HEK293 (cell line): ENCODE measurements around the gene B3GALNT1.

Experiments
- CTCF ChIA-PET: fragments of 350-600 bp; formaldehyde crosslinking; extraction: SDS; loops from one replicate; lab custom pipeline; 2021; ENCODE audit warnings: antibody characterized with exemption; lab: Yijun Ruan, JAX
- POLR2A ChIA-PET: fragments of 300-600 bp; formaldehyde crosslinking; extraction: SDS; loops from one replicate; lab custom pipeline; 2020; ENCODE audit warnings: antibody characterized with exemption, inconsistent platforms; lab: Yijun Ruan, JAX
- H3K27ac ChIP-seq: fragments of 200-500 bp; sonication (Bioruptor generic); 2 replicates; pipeline ENCODE4 v1.5.1; 2014; ENCODE audit warnings: low read depth, low read length, control low read depth, inconsistent platforms; ENCODE audit errors: extremely low read depth
- H3K36me3 ChIP-seq, 2 experiments: fragments of 200-500 bp in 1 of 2; sonication (Bioruptor generic) in 1 of 2; 1 replicate in 1 of 2; 2 replicates in 1 of 2; pipeline ENCODE4 v1.5.1; 2014 to 2017; ENCODE audit warnings: inconsistent platforms in 2 of 2, low read length in 2 of 2; ENCODE audit not compliant: control insufficient read depth in 2 of 2, insufficient read depth in 1 of 2
- H3K4me1 ChIP-seq: fragments of 200-500 bp; sonication (Bioruptor generic); 2 replicates; pipeline ENCODE4 v1.5.1; 2014; ENCODE audit warnings: mild to moderate bottlenecking, low read length, inconsistent platforms; ENCODE audit not compliant: control insufficient read depth, insufficient read depth
- H3K4me3 ChIP-seq: 2 replicates; pipeline ENCODE4 v1.5.1; 2011; ENCODE audit warnings: low read depth, mild to moderate bottlenecking, control low read depth, low read length, moderate library complexity
- H3K9me3 ChIP-seq: fragments of 200-500 bp; sonication (Bioruptor generic); 2 replicates; pipeline ENCODE4 v1.5.1; 2014; ENCODE audit warnings: low read depth, low read length, inconsistent platforms; ENCODE audit not compliant: control insufficient read depth, insufficient read depth
- GLIS1 ChIP-seq: fragments of 450-650 bp; formaldehyde crosslinking; IDR thresholded peaks from 2 replicates; pipeline ENCODE4 v1.5.1; 2016; ENCODE audit warnings: missing biosample characterization, missing genetic modification characterization
- HOXA7 ChIP-seq: sonication (generic); formaldehyde crosslinking; IDR thresholded peaks from 2 replicates; pipeline ENCODE4 v1.8.1; 2022; ENCODE audit warnings: missing genetic modification reagents, borderline replicate concordance
- KLF1 ChIP-seq: fragments of 450-650 bp; formaldehyde crosslinking; IDR thresholded peaks from 2 replicates; pipeline ENCODE4 v1.5.1; 2016; ENCODE audit warnings: missing biosample characterization, missing genetic modification characterization
- KLF9 ChIP-seq: fragments of 450-650 bp; formaldehyde crosslinking; IDR thresholded peaks from 2 replicates; pipeline ENCODE4 v1.5.1; 2016; ENCODE audit warnings: missing biosample characterization, missing genetic modification characterization, low read depth
- OSR2 ChIP-seq: fragments of 450-650 bp; formaldehyde crosslinking; IDR thresholded peaks from 2 replicates; pipeline ENCODE4 v1.5.1; 2016; ENCODE audit warnings: missing biosample characterization, missing genetic modification characterization
- SP3 ChIP-seq: fragments of 450-650 bp; formaldehyde crosslinking; IDR thresholded peaks from 2 replicates; pipeline ENCODE4 v1.5.1; 2016; ENCODE audit warnings: missing biosample characterization, missing genetic modification characterization
- ZBTB20 ChIP-seq: fragments of 450-650 bp; formaldehyde crosslinking; IDR thresholded peaks from 2 replicates; pipeline ENCODE4 v1.5.1; 2016; ENCODE audit warnings: missing biosample characterization, missing genetic modification characterization
- ZBTB48 ChIP-seq: fragments of 450-650 bp; formaldehyde crosslinking; IDR thresholded peaks from 2 replicates; pipeline ENCODE4 v1.5.1; 2016; ENCODE audit warnings: missing biosample characterization, missing genetic modification characterization
- ZFP3 ChIP-seq: fragments of 450-650 bp; formaldehyde crosslinking; IDR thresholded peaks from 2 replicates; pipeline ENCODE4 v1.5.1; 2016; ENCODE audit warnings: low read depth, missing biosample characterization, missing genetic modification characterization
- ZFP69B ChIP-seq: fragments of 450-650 bp; formaldehyde crosslinking; IDR thresholded peaks from 2 replicates; pipeline ENCODE4 v1.5.1; 2016; ENCODE audit warnings: missing biosample characterization, missing genetic modification characterization
- ZNF16 ChIP-seq: fragments of 450-650 bp; formaldehyde crosslinking; IDR thresholded peaks from 2 replicates; pipeline ENCODE4 v1.5.1; 2016; ENCODE audit warnings: low read depth, missing biosample characterization, missing genetic modification characterization
- ZNF184 ChIP-seq: fragments of 450-650 bp; IDR thresholded peaks from 2 replicates; pipeline ENCODE4 v1.5.1; 2018; ENCODE audit warnings: missing biosample characterization, mild to moderate bottlenecking, missing genetic modification characterization
- ZNF335 ChIP-seq: fragments of 450-650 bp; formaldehyde crosslinking; conservative IDR thresholded peaks from 2 replicates; pipeline ENCODE4 v1.5.1; 2016; ENCODE audit warnings: missing biosample characterization, missing genetic modification characterization
- ZNF473 ChIP-seq: fragments of 450-650 bp; formaldehyde crosslinking; IDR thresholded peaks from 2 replicates; pipeline ENCODE4 v1.5.1; 2017; ENCODE audit warnings: missing biosample characterization, missing genetic modification characterization
- ZNF501 ChIP-seq: fragments of 450-650 bp; formaldehyde crosslinking; IDR thresholded peaks from 2 replicates; pipeline ENCODE4 v1.5.1; 2016; ENCODE audit warnings: missing biosample characterization, missing genetic modification characterization
- ZNF561 ChIP-seq: fragments of 450-650 bp; IDR thresholded peaks from 2 replicates; pipeline ENCODE4 v1.5.1; 2018; ENCODE audit warnings: missing biosample characterization, missing genetic modification characterization, borderline replicate concordance
- ZNF600 ChIP-seq: fragments of 450-650 bp; formaldehyde crosslinking; IDR thresholded peaks from 2 replicates; pipeline ENCODE4 v1.5.1; 2016; ENCODE audit warnings: missing biosample characterization, missing genetic modification characterization
- ZNF677 ChIP-seq: fragments of 450-650 bp; IDR thresholded peaks from 2 replicates; pipeline ENCODE4 v1.5.0; 2018; ENCODE audit warnings: missing biosample characterization, mild to moderate bottlenecking, missing genetic modification characterization, moderate library complexity
- ZNF776 ChIP-seq: fragments of 450-650 bp; formaldehyde crosslinking; IDR thresholded peaks from 2 replicates; pipeline ENCODE4 v1.5.0; 2017; ENCODE audit warnings: missing biosample characterization, missing genetic modification characterization, borderline replicate concordance
- TF ChIP-seq, protein P1 (sequence below): fragments of 450-650 bp; formaldehyde crosslinking; IDR thresholded peaks from 2 replicates; pipeline ENCODE4 v1.5.1; 2016; ENCODE audit warnings: missing biosample characterization, missing genetic modification characterization
- TF ChIP-seq, protein P2 (sequence below): fragments of 450-650 bp; formaldehyde crosslinking; optimal IDR thresholded peaks from 2 replicates; pipeline ENCODE3; 2016; ENCODE audit warnings: missing biosample characterization, mild to moderate bottlenecking, missing genetic modification characterization
- TF ChIP-seq, protein P3 (sequence below): fragments of 450-650 bp; formaldehyde crosslinking; IDR thresholded peaks from 2 replicates; pipeline ENCODE4 v1.5.1; 2016; ENCODE audit warnings: missing biosample characterization, missing genetic modification characterization
- TF ChIP-seq, protein P4 (sequence below): fragments of 450-650 bp; formaldehyde crosslinking; conservative IDR thresholded peaks from 2 replicates; pipeline ENCODE4 v1.5.1; 2016; ENCODE audit warnings: low read depth, missing biosample characterization, missing genetic modification characterization
- TF ChIP-seq, protein P5 (sequence below): fragments of 450-650 bp; formaldehyde crosslinking; IDR thresholded peaks from 2 replicates; pipeline ENCODE4 v1.5.1; 2017; ENCODE audit warnings: missing biosample characterization, missing genetic modification characterization

Gene B3GALNT1, protein sequence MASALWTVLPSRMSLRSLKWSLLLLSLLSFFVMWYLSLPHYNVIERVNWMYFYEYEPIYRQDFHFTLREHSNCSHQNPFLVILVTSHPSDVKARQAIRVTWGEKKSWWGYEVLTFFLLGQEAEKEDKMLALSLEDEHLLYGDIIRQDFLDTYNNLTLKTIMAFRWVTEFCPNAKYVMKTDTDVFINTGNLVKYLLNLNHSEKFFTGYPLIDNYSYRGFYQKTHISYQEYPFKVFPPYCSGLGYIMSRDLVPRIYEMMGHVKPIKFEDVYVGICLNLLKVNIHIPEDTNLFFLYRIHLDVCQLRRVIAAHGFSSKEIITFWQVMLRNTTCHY

DNA sequence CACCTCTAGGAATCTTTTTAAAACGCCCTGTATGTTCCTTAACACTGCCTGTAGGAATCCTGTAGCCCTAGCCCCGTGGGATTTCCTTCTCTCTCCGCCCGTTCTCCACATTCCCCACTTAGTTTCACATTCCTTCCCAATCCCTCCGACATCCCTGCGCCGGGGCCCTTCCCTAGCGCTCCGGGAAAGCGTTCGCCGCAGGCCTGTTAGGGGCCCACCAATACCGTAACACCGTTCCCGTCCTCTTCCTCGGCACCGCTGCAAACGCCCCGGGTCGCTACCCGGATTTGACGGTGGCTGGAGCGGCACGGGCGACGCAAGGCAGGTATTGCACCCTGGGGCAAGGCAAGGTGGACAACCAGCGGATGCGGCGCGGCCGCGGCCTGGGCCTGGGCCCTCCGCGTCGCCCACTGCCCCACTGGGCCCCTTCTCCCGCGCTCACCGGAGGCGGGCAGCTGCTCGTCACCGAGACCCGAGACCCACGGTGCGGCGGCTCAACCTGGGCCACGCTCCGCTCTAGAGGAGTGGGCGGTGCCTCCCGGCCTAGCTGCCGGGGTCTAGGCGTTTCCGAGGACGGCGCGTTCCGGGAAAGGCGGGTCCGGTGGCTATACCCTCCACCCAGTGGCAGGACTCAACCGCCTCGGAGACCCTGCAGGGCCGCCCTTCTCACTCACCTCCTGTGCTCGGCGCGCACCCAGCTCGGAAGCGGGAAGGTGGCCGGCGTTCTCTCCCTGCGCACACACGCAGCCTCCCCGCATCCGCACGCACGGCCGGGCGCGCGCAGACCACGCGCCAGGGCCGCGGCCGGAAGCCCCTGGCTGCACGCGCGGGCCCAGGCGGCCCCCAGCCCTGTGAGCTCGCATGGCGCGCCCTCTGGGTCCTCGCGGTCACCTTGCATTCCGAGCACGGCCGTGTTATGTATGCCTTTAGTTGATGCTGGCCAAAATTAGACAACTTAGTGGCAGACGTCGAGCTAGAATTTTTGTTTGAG, at the start of gene B3GALNT1:
B3GALNT1 (minus strand) TSS at position 789 of the 991 bp plus-strand sequence. CDS start 18,595 bp downstream, outside the sequence.
- POLR2A ChIA-PET = no interaction called here

More for the DNA sequence above, at the start of gene B3GALNT1:
- Histone ChIP-seq H3K27ac (peak within 1 kb of the TSS; percentile 62; the same call in 1 of the 2 replicates), H3K36me3 (no peaks in the 10 kb centered on the region), H3K9me3 (no peaks in the 10 kb centered on the region), H3K4me3 (peak within 1 kb of the TSS; percentile 36), H3K4me1 (no peaks in the 10 kb centered on the region)
- CTCF ChIA-PET = no interaction called here
- peak; percentile 21; the same call in 1 of the 2 replicates for TF ChIP-seq ZNF561
- no peak for TF ChIP-seq HOXA7
- TF ChIP-seq ZFP3 = no peak
- TF ChIP-seq, protein P1, sequence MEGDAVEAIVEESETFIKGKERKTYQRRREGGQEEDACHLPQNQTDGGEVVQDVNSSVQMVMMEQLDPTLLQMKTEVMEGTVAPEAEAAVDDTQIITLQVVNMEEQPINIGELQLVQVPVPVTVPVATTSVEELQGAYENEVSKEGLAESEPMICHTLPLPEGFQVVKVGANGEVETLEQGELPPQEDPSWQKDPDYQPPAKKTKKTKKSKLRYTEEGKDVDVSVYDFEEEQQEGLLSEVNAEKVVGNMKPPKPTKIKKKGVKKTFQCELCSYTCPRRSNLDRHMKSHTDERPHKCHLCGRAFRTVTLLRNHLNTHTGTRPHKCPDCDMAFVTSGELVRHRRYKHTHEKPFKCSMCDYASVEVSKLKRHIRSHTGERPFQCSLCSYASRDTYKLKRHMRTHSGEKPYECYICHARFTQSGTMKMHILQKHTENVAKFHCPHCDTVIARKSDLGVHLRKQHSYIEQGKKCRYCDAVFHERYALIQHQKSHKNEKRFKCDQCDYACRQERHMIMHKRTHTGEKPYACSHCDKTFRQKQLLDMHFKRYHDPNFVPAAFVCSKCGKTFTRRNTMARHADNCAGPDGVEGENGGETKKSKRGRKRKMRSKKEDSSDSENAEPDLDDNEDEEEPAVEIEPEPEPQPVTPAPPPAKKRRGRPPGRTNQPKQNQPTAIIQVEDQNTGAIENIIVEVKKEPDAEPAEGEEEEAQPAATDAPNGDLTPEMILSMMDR (tag by site-specific recombination) = 0 out of 2 replicates have a peak, but pooled peaks have one; percentile 20
- TF ChIP-seq ZBTB20 (tag by site-specific recombination) = peak; percentile 94
- TF ChIP-seq GLIS1 (tag by site-specific recombination) = peak; percentile 12; the same call in 1 of the 2 replicates
- no peak for TF ChIP-seq ZNF16 (tag by site-specific recombination)
- TF ChIP-seq ZNF501 (tag by site-specific recombination) = 0 out of 2 replicates have a peak, but pooled peaks have one; percentile 46
- TF ChIP-seq ZNF184 (tag by site-specific recombination) = no peak
- TF ChIP-seq KLF9 (tag by site-specific recombination) = no peak
- peak; percentile 49; the same call in 1 of the 2 replicates for TF ChIP-seq ZBTB48 (tag by site-specific recombination)
- TF ChIP-seq ZFP69B (tag by site-specific recombination) = peak; percentile 84; the same call in 1 of the 2 replicates
- TF ChIP-seq ZNF677 (tag by site-specific recombination) = no peak
- TF ChIP-seq, protein P2, sequence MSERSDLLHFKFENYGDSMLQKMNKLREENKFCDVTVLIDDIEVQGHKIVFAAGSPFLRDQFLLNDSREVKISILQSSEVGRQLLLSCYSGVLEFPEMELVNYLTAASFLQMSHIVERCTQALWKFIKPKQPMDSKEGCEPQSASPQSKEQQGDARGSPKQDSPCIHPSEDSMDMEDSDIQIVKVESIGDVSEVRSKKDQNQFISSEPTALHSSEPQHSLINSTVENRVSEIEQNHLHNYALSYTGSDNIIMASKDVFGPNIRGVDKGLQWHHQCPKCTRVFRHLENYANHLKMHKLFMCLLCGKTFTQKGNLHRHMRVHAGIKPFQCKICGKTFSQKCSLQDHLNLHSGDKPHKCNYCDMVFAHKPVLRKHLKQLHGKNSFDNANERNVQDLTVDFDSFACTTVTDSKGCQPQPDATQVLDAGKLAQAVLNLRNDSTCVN (tag by site-specific recombination) = peak; percentile 73
- no peak for TF ChIP-seq OSR2 (tag by site-specific recombination)
- TF ChIP-seq, protein P3, sequence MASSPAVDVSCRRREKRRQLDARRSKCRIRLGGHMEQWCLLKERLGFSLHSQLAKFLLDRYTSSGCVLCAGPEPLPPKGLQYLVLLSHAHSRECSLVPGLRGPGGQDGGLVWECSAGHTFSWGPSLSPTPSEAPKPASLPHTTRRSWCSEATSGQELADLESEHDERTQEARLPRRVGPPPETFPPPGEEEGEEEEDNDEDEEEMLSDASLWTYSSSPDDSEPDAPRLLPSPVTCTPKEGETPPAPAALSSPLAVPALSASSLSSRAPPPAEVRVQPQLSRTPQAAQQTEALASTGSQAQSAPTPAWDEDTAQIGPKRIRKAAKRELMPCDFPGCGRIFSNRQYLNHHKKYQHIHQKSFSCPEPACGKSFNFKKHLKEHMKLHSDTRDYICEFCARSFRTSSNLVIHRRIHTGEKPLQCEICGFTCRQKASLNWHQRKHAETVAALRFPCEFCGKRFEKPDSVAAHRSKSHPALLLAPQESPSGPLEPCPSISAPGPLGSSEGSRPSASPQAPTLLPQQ (tag by site-specific recombination) = peak; percentile 92
- TF ChIP-seq ZNF776 = no peak
- peak; percentile 60; the same call in 1 of the 2 replicates for TF ChIP-seq ZNF600 (tag by site-specific recombination)
- TF ChIP-seq ZNF335 = peak; percentile 75
- TF ChIP-seq SP3 (tag by site-specific recombination) = 0 out of 2 replicates have a peak, but pooled peaks have one; percentile 31
- TF ChIP-seq, protein P4, sequence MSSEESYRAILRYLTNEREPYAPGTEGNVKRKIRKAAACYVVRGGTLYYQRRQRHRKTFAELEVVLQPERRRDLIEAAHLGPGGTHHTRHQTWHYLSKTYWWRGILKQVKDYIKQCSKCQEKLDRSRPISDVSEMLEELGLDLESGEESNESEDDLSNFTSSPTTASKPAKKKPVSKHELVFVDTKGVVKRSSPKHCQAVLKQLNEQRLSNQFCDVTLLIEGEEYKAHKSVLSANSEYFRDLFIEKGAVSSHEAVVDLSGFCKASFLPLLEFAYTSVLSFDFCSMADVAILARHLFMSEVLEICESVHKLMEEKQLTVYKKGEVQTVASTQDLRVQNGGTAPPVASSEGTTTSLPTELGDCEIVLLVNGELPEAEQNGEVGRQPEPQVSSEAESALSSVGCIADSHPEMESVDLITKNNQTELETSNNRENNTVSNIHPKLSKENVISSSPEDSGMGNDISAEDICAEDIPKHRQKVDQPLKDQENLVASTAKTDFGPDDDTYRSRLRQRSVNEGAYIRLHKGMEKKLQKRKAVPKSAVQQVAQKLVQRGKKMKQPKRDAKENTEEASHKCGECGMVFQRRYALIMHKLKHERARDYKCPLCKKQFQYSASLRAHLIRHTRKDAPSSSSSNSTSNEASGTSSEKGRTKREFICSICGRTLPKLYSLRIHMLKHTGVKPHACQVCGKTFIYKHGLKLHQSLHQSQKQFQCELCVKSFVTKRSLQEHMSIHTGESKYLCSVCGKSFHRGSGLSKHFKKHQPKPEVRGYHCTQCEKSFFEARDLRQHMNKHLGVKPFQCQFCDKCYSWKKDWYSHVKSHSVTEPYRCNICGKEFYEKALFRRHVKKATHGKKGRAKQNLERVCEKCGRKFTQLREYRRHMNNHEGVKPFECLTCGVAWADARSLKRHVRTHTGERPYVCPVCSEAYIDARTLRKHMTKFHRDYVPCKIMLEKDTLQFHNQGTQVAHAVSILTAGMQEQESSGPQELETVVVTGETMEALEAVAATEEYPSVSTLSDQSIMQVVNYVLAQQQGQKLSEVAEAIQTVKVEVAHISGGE (tag by site-specific recombination) = peak; percentile 62
- TF ChIP-seq KLF1 (tag by site-specific recombination) = peak; percentile 36; the same call in 1 of the 2 replicates
- TF ChIP-seq, protein P5, sequence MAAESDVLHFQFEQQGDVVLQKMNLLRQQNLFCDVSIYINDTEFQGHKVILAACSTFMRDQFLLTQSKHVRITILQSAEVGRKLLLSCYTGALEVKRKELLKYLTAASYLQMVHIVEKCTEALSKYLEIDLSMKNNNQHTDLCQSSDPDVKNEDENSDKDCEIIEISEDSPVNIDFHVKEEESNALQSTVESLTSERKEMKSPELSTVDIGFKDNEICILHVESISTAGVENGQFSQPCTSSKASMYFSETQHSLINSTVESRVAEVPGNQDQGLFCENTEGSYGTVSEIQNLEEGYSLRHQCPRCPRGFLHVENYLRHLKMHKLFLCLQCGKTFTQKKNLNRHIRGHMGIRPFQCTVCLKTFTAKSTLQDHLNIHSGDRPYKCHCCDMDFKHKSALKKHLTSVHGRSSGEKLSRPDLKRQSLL = no peak
- TF ChIP-seq ZNF473 (tag by site-specific recombination) = no peak
